22Rv1 (cell line): Measurements from ENCODE around the gene SMAD6.

ENCODE experiments used
- ZFX ChIP-seq: fragments of 450-650 bp; IDR thresholded peaks from 2 replicates; pipeline ENCODE4 v1.6.1; 2017; ENCODE audit warnings: antibody characterized with exemption, borderline replicate concordance
- TF ChIP-seq, protein P1 (sequence below): fragments of 450-650 bp; IDR thresholded peaks from 2 replicates; pipeline ENCODE4 v1.5.1; 2017; ENCODE audit warnings: mild to moderate bottlenecking

- TF ChIP-seq, protein P1, sequence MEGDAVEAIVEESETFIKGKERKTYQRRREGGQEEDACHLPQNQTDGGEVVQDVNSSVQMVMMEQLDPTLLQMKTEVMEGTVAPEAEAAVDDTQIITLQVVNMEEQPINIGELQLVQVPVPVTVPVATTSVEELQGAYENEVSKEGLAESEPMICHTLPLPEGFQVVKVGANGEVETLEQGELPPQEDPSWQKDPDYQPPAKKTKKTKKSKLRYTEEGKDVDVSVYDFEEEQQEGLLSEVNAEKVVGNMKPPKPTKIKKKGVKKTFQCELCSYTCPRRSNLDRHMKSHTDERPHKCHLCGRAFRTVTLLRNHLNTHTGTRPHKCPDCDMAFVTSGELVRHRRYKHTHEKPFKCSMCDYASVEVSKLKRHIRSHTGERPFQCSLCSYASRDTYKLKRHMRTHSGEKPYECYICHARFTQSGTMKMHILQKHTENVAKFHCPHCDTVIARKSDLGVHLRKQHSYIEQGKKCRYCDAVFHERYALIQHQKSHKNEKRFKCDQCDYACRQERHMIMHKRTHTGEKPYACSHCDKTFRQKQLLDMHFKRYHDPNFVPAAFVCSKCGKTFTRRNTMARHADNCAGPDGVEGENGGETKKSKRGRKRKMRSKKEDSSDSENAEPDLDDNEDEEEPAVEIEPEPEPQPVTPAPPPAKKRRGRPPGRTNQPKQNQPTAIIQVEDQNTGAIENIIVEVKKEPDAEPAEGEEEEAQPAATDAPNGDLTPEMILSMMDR: no peak
- no peak for TF ChIP-seq ZFX
These were observed 7.8 kb downstream of the SMAD6 start for GRCh38 chr15:66709884-66710283.
